Uterus (tissue), 4 donors: ENCODE measurements around the gene MED4. TPM values are rescaled to one million over a fixed set of nuclear protein-coding genes. Genes with fewer than 3 reads are reported as not detected.
A peak's percentile ranks its signal among the peaks of the same experiment; 100 is the strongest.

Experiments
- DNase-seq, 2 donors: peaks; one replicate each; pipeline ENCODE4 v3.0.0-alpha.2; 2019 to 2020
- H3K27ac ChIP-seq, 2 donors: fragments of 200-600 bp; sonication (generic); 1 replicate in 1 of 2; 2 replicates in 1 of 2; pipeline ENCODE4 v1.5.1; 2016 to 2018
- H3K27me3 ChIP-seq, 2 donors: fragments of 200-600 bp; sonication (generic); one replicate each; pipeline ENCODE4 v1.5.1; 2018 to 2019; ENCODE audit warnings: control low read depth in 1 of 2
- H3K36me3 ChIP-seq, 2 donors: fragments of 200-600 bp; sonication (generic); one replicate each; pipeline ENCODE4 v1.5.1; 2019; ENCODE audit warnings: control low read depth in 1 of 2
- H3K4me1 ChIP-seq, 2 donors: fragments of 200-600 bp; sonication (generic); one replicate each; pipeline ENCODE4 v1.5.1; 2018 to 2019; ENCODE audit warnings: control low read depth in 1 of 2
- H3K4me3 ChIP-seq, 2 donors: fragments of 200-600 bp; sonication (generic); 1 replicate in 1 of 2; 2 replicates in 1 of 2; pipeline ENCODE4 v1.5.1; 2018 to 2019; ENCODE audit warnings: mild to moderate bottlenecking in 1 of 2
- H3K9me3 ChIP-seq, 2 donors: fragments of 200-600 bp; sonication (generic); one replicate each; pipeline ENCODE4 v1.5.1; 2019; ENCODE audit warnings: control low read depth in 1 of 2
- POLR2A ChIP-seq, 2 donors: fragments of 450-650 bp; IDR thresholded peaks; one replicate each; pipeline ENCODE4 v1.6.1; 2016; ENCODE audit warnings: antibody characterized with exemption in 2 of 2, mild to moderate bottlenecking in 1 of 2, moderate library complexity in 1 of 2
- intact Hi-C: fragments of 100-400 bp; cut with DNase I; formaldehyde crosslinking; loops from one replicate; pipeline ENCODE4 v1.15.1; 2023; ENCODE audit warnings: low total_unique reads
- total RNA-seq, 4 donors: library from RNA; depleted of rRNA in 3 of 4; stranded (reverse); fragments of >200 nt in 3 of 4; gene quantifications; one replicate each; pipeline versions ENCODE4 v1.1.0 to v1.2.4, GENCODE V29; 2014 to 2023
- TF ChIP-seq, protein P1 (sequence below), 4 experiments: fragments of 200-600 bp in 2 of 4; fragments of 450-650 bp in 2 of 4; sonication (generic) in 2 of 4; IDR thresholded peaks; one replicate each; pipeline ENCODE4 v1.5.1; 2016 to 2019; ENCODE audit warnings: antibody characterized with exemption in 4 of 4, mild to moderate bottlenecking in 2 of 4, moderate library complexity in 1 of 4
- donor health status: DM: yes; HTN: yes; CAD: no.

The MED4 gene
- total RNA-seq, 4 donors from 2014 or later: 38.4 to 53.4 (median 49.1) TPM

DNA sequence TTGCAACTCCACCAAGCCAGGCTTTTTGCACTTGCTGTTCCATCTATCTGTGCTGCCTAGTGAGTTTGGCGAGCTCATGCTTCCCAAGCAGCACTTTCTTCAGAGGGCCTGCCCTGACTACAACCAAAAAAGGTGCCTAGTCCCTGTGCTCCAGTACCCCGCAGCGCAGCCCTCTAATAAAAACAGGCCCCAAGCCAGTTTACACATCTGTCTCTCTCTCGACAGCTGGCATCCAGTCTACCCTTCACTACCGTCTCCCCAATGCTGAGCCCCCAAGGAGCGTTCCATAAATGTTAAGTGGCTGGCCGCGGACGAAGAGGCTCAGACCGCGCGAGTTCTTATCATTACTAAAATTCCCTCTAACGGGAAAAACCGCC is 512 bp downstream of the MED4 start:
- Histone ChIP-seq H3K9me3 (no peaks in the 10 kb centered on the region), H3K36me3 (no peaks in the 10 kb centered on the region), H3K27ac (peak overlapping the region; percentile 77 to 86), H3K4me3 (peak overlapping the region; percentile 88 to 97), H3K4me1 (peaks cover 0 to 5% of the 10 kb centered on the region in 2 donors), H3K27me3 (no peaks in the 10 kb centered on the region)
- DNase-seq: no peak
- TF ChIP-seq, protein P1, sequence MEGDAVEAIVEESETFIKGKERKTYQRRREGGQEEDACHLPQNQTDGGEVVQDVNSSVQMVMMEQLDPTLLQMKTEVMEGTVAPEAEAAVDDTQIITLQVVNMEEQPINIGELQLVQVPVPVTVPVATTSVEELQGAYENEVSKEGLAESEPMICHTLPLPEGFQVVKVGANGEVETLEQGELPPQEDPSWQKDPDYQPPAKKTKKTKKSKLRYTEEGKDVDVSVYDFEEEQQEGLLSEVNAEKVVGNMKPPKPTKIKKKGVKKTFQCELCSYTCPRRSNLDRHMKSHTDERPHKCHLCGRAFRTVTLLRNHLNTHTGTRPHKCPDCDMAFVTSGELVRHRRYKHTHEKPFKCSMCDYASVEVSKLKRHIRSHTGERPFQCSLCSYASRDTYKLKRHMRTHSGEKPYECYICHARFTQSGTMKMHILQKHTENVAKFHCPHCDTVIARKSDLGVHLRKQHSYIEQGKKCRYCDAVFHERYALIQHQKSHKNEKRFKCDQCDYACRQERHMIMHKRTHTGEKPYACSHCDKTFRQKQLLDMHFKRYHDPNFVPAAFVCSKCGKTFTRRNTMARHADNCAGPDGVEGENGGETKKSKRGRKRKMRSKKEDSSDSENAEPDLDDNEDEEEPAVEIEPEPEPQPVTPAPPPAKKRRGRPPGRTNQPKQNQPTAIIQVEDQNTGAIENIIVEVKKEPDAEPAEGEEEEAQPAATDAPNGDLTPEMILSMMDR (IDR thresholded peaks at IDR 0.05): no peak
- no peak for TF ChIP-seq POLR2A (IDR thresholded peaks at IDR 0.05)
- intact Hi-C loops: no loop called here

DNA sequence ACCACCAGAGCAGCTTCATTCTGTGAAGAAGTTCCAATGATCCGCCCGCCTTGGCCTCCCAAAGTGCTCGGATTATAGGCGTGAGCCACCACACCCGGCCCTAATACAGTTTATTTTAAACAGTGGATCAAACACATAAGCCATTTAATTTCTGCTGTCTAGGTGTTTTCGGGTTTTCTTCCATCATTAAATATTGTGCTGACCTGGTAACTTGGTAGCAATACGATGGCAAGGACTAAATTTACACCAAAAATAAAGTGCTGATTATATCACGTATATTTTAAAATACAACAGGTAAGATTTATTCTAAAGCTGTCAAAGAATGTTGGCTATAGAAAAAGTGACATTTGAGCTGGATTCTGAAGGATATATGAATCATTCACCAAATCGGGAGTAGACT is 1.3 kb downstream of the MED4 start:
- intact Hi-C loops: no loop called here
- DNase-seq: no peak
- TF ChIP-seq POLR2A (IDR thresholded peaks at IDR 0.05): no peak
- TF ChIP-seq, protein P1 (IDR thresholded peaks at IDR 0.05): no peak
- H3K9me3 ChIP-seq: no peaks in the 10 kb centered on the region
- H3K27me3 ChIP-seq: no peaks in the 10 kb centered on the region
- H3K27ac ChIP-seq: no peak overlapping the region
- H3K4me3 ChIP-seq: peak overlapping the region in 1 of 2 donors; percentile 97
- H3K4me1 ChIP-seq: peaks cover 0 to 5% of the 10 kb centered on the region in 2 donors
- H3K36me3 ChIP-seq: no peaks in the 10 kb centered on the region

DNA sequence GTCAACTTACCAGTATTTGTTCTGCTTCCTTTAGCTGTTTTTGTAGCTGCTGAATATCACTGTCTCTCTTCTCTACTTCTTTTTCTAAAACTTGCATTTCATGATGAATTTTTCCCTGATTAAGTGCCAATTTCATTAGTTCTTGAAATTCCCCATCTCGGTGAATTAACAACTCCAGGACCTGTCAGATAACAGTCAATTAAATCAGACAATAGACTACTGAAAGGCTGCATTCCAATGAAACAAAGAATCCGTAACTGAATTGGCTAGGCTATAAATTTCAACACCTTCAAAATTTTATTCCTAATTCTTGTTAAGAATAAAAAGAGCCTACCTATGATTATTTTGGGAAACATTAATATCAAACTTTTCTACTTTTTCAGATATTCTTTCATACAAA is 8.6 kb downstream of the MED4 start:
- Histone ChIP-seq H3K27ac (no peak overlapping the region), H3K27me3 (no peaks in the 10 kb centered on the region), H3K4me3 (no peak overlapping the region), H3K4me1 (no peaks in the 10 kb centered on the region), H3K36me3 (no peaks in the 10 kb centered on the region), H3K9me3 (no peaks in the 10 kb centered on the region)
- no peak for TF ChIP-seq POLR2A (IDR thresholded peaks at IDR 0.05)
- TF ChIP-seq, protein P1 (IDR thresholded peaks at IDR 0.05): no peak
- intact Hi-C loops: no loop called here
- no peak for DNase-seq

DNA sequence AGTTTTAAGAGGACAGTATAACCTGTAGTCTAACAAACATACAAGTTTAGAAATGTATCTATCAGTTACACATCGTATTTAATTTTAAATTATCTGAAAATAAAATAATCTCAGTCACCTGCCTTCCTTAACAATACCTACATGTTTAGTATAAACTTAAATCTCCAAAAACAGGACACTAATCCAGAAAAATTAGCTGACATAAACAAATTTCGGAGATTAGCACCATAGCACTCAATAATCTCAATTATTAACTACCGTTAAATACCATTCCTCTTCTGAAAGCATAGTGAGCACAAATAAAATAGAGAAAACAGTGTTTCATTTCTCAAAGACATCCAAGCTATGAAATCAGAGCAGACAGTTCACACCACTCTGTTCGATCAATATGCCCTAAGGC is 13.2 kb downstream of the MED4 start:
- Histone ChIP-seq H3K27ac (no peak overlapping the region), H3K4me1 (no peaks in the 10 kb centered on the region), H3K4me3 (no peak overlapping the region), H3K9me3 (no peaks in the 10 kb centered on the region), H3K36me3 (no peaks in the 10 kb centered on the region), H3K27me3 (no peaks in the 10 kb centered on the region)
- no peak for DNase-seq
- intact Hi-C loops: no loop called here
- TF ChIP-seq POLR2A (IDR thresholded peaks at IDR 0.05): no peak
- TF ChIP-seq, protein P1 (IDR thresholded peaks at IDR 0.05): no peak

DNA sequence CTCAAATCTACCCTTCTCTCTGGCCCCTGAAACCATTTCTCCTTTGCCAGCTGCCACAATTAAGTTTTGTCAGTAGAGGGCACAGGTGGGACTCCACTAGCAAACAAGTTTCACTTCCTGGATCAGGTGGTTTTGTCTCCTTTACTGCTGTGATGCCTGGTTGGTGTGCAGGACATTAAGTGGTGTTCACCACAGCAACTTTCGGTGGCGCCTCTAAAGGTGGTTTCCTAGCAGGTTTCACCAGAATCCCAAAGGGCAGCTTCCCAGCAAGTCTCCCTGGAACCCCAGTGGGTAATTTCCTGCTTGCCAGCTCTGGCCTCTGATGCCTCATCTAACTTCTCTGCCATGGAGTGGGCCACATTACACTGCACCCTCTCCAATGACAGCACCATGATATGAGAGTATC is 16.6 kb downstream of the MED4 start:
- H3K9me3 ChIP-seq: no peaks in the 10 kb centered on the region
- intact Hi-C loops: no loop called here
- no peaks in the 10 kb centered on the region for H3K36me3 ChIP-seq
- no peaks in the 10 kb centered on the region for H3K4me1 ChIP-seq
- no peak overlapping the region for H3K27ac ChIP-seq
- no peaks in the 10 kb centered on the region for H3K27me3 ChIP-seq
- TF ChIP-seq POLR2A (IDR thresholded peaks at IDR 0.05): no peak
- TF ChIP-seq, protein P1 (IDR thresholded peaks at IDR 0.05): no peak
- H3K4me3 ChIP-seq: no peak overlapping the region
- no peak for DNase-seq
